ENCODE results near the gene NCBP2L.
A peak's percentile ranks its signal among the peaks of the same experiment; 100 is the strongest.

NCBP2L gene

GRCh38 chrX:107818900-107819521 lies 41.5 kb downstream of the NCBP2L start:
- DNase-seq = no peak

GRCh38 chrX:107823042-107823441 lies 45.5 kb downstream of the NCBP2L start:
- DNase-seq = no peak

- no peak for DNase-seq
These were observed 45.9 kb downstream of the NCBP2L start for GRCh38 chrX:107823456-107823855.

GRCh38 chrX:107825698-107826237 lies 48.2 kb downstream of the NCBP2L start, which contains the start of gene MID2:
Gene MID2, plus strand, starts transcription at chrX:107825866. Its CDS starts 561 bp downstream, at chrX:107826427.
- peak; percentile 45 for DNase-seq

GRCh38 chrX:107826238-107827029 lies 48.9 kb downstream of the NCBP2L start:
- DNase-seq = peak; percentile 20

GRCh38 chrX:107827030-107827831 lies 49.7 kb downstream of the NCBP2L start:
- DNase-seq = no peak

GRCh38 chrX:107827852-107828251 lies 50.3 kb downstream of the NCBP2L start:
- DNase-seq = no peak

- DNase-seq = no peak
These were observed 52.3 kb downstream of the NCBP2L start for GRCh38 chrX:107829878-107830277.

- no peak for DNase-seq
These were observed 53.7 kb downstream of the NCBP2L start for GRCh38 chrX:107831071-107831730.

- no peak for DNase-seq
These were observed 57.0 kb downstream of the NCBP2L start for GRCh38 chrX:107834275-107835201.

GRCh38 chrX:107836958-107837357 lies 59.4 kb downstream of the NCBP2L start:
- DNase-seq = no peak

GRCh38 chrX:107840971-107841370 lies 63.4 kb downstream of the NCBP2L start:
- no peak for DNase-seq

GRCh38 chrX:107842715-107843400 lies 65.3 kb downstream of the NCBP2L start:
- DNase-seq = no peak

Measured in activated CD4-positive, alpha-beta T cell treated with anti-CD3 and anti-CD28 coated beads, Interleukin-2, amount 50 U/mL, for 16 hours (primary cell).